ENCODE data around the gene ATP2B3. TPM values are rescaled to one million over a fixed set of nuclear protein-coding genes. Genes with fewer than 3 reads are reported as not detected.

ATP2B3 gene
- total RNA-seq, 1 experiment from 2014 or later, result 0.35 TPM

- Histone ChIP-seq H3K14ac (ENCODE audit: insufficient read depth, low read length) (no peak overlapping the region), H3K79me2 (ENCODE audit: insufficient read depth, low read length) (no peaks in the 10 kb centered on the region), H2AK5ac (ENCODE audit: insufficient read length, low read length) (no peak overlapping the region), H3K27ac (ENCODE audit: insufficient read length, low read depth, low read length) (no peak overlapping the region), H2BK12ac (ENCODE audit: insufficient read length, low read depth, low read length) (no peak overlapping the region), H3T11ph (ENCODE audit: low read length) (no peak overlapping the region), H3K4me1 (ENCODE audit: insufficient read depth, low read length) (no peaks in the 10 kb centered on the region), H2AFZ (ENCODE audit: low read length) (no peak overlapping the region), H3K9me3 (ENCODE audit: control insufficient read depth, low read depth, low read length) (peaks cover 56% of the 10 kb centered on the region), H3K18ac (ENCODE audit: insufficient read length, low read depth, low read length) (no peak overlapping the region), H3K79me1 (ENCODE audit: insufficient read depth, low read depth, low read length, poor library complexity, severe bottlenecking) (no peaks in the 10 kb centered on the region), H3K23me2 (ENCODE audit: insufficient read length, low read depth, low read length, poor library complexity, severe bottlenecking) (peaks cover 4% of the 10 kb centered on the region), H2BK20ac (ENCODE audit: low read depth, low read length, poor library complexity, severe bottlenecking) (no peak overlapping the region), H3K4me2 (ENCODE audit: insufficient read depth, insufficient read length, low read length) (no peak overlapping the region), H3K9ac (ENCODE audit: extremely low read depth, insufficient read length, low read length) (no peak overlapping the region), H3K4ac (ENCODE audit: low read depth, low read length) (no peak overlapping the region), H2BK15ac (ENCODE audit: low read depth, low read length) (no peak overlapping the region), H4K5ac (ENCODE audit: insufficient read length, low read depth, low read length) (no peak overlapping the region), H2BK5ac (ENCODE audit: insufficient read length, low read length) (no peak overlapping the region), H3K56ac (ENCODE audit: insufficient read length, low read depth, low read length) (no peak overlapping the region), H3K27me3 (ENCODE audit: insufficient read depth, low read length) (peaks cover 12% of the 10 kb centered on the region; the same call in 1 of the 2 replicates), H3K23ac (ENCODE audit: insufficient read length, low read depth, low read length) (no peak overlapping the region), H2BK120ac (ENCODE audit: low read depth, low read length, poor library complexity, severe bottlenecking) (no peak overlapping the region), H4K20me1 (ENCODE audit: control insufficient read depth, insufficient read depth, insufficient read length) (no peaks in the 10 kb centered on the region), H4K91ac (ENCODE audit: insufficient read length, low read depth, low read length) (no peak overlapping the region), H4K8ac (replicated peaks; ENCODE audit: insufficient read length, low read depth, low read length) (no peak overlapping the region)
- no peak overlapping the region for H3K27ac Mint-ChIP-seq
- peak; percentile 47 for DNase-seq
- no peak overlapping the region for H3K4me3 Mint-ChIP-seq
- peaks cover 57 to 59% of the 10 kb centered on the region in 2 experiments for H3K9me3 Mint-ChIP-seq
- no peak for TF ChIP-seq CTCF (conservative IDR thresholded peaks at IDR 0.05)
- peaks cover 46% of the 10 kb centered on the region for H3K27me3 Mint-ChIP-seq (ENCODE audit: low read depth)
- H3K4me1 Mint-ChIP-seq, result 0 out of 4 replicates have a peak, but pooled peaks cover 0 to 4% of the 10 kb centered on the region in 2 experiments
- no CpG with 5 or more reads among the region's 12 CpGs for WGBS (ENCODE audit: extremely low coverage, insufficient read length, low lambda C conversion rate)
- H3K36me3 Mint-ChIP-seq (ENCODE audit: insufficient read depth in 1 of 3, low read depth in 3 of 3), result peaks cover 0 to 6% (median 5%) of the 10 kb centered on the region in 3 experiments; a peak in 4 of 7 replicates
Observed at GRCh38 chrX:153522259-153522658, 4.8 kb downstream of the ATP2B3 start.

Data from H9 (cell line).